ENCODE data around the gene COL9A3. TPM values are rescaled to one million over a fixed set of nuclear protein-coding genes. Genes with fewer than 3 reads are reported as not detected.
A peak's percentile ranks its signal among the peaks of the same experiment; 100 is the strongest.

The COL9A3 gene
- total RNA-seq, 1 donor from 2014 or later, result 0.05 TPM

- DNase-seq (ENCODE audit: low read depth), result no peak
Measured at GRCh38 chr20:62879275-62880146, 62.7 kb downstream of the COL9A3 start.

DNA sequence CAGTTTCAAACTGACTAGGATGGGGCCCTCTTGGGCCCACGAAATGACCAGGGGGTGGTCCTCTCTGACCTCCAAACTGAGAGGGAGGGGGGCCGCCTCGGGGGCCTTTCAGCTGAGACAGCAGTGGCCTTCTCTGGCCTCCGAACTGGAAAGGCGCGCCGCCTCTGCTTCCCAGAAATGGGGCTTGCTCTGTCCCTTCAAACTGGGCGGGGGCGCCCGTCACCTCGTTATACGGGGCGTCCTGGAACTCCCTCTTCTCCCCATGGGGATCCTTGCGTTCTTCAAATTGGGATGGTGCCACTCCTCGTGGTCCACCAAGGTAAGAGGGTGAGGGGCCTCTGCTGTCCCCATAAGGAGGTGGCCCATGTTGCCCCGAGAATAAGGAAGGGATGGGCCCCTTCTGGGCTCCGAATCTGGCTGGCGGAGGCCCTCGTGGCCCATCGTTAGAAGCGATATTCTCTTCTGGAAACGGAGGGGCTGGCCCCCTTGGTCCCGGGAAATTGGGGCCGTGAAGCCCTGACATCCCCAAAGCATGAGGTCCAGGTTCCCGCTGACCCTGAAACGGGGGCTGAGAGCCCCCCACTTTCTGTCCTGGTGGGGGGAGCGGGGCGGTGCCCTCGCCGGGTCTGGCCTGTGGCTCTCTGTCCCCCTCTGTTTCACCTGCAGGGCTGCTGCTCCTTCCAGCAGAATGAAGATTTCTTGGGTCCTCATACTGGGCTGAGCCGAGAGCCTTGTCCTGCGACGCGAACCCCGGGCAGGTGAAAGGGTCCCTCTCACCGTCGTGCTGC lies 63.5 kb downstream of the COL9A3 start:
- DNase-seq (ENCODE audit: low read depth), result no peak

DNA sequence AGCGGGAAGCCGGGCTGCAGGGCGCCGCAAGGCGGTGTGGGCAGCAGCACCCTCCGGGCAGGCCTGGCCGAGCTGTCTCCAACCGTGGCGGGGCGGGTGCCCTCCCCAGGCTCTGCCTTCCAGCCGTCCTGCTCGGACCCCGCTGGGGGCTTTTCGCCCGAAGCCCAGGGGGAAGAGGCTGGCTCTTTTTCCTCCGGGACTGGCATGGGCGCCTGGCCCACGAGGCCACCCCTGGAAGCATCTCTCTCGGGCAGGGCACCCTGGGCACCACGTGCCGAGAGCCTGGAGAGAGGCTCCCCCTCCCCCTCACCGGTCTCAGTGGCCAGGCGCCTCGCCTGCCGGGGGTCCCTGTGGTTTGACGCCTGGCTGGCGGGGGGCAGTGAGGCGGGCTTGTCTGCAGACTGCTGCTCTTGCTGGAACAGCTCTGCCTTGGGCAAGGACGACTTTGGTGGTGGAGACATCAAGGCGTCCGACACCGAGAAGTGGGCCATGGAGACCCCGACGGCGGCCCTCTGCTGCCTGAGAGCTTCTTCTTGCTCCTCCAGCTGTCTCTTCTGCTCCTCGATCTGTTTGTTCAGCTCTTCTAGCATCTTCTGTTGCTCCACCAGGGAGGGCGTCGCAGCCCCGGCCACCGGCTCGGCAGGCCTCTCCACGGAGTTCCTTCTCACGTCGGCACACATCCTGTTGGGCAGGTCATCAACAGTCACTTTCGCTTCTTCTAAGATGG lies 64.2 kb downstream of the COL9A3 start:
- DNase-seq (ENCODE audit: low read depth), result no peak

DNA sequence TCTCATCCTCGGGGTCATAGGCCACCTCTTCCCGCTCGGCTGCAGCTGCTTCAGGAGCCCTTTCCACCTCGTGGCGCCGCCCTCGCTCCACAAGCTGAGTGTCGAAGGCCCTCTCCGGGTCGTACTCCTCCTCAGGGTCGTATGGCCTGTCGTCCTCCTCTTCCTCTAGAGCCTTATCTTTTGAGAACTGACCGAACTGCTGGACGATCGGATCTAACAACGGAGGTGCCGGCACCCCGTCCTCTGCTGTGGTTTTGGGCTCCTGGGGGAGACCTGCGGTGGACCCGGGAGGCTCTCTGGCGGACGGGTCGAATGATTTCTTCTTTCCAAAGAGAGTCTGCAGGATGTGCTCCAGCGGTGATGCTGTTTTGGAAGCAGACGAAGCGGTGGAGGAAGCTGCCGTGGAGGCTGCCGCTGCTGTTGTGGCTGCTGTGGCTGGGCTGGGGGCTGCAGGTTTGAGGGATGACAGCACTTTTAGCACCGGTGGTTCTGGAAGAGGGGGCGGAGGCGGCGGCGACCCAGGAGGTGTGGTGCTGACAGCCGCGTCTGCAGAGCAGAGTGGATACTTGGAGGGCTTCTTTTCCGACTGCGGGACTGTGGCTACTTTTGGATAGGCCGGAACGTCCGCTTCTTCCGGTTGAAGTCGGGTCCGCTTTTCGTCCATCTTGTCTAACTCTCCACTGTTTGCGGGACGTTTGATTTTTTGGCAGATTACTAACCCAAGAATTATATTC lies 65.0 kb downstream of the COL9A3 start:
- DNase-seq (ENCODE audit: low read depth), result no peak

GRCh38 chr20:62882426-62882825 lies 65.6 kb downstream of the COL9A3 start:
- no peak for DNase-seq (ENCODE audit: low read depth)

DNA sequence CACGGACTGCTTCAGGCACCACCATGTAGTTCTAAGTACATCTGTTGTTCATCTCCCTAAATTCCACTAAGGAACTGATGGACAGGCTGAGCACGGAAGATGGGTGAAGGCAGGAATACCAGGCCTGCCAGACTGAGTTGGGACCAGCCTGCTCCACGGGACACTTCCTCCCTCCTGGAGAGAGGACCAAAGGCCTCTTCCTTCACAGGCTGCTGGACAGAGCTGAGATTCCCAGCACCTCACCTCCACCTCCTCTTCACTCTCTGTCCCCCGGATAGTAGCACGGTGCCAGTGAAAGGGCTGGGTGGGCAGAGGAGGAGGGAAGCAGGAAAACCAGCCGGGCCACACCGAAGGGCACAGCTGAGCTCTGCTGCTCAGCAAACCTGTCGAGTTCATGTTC lies 67.7 kb downstream of the COL9A3 start:
- DNase-seq (ENCODE audit: low read depth), result no peak

- no peak for DNase-seq (ENCODE audit: low read depth)
Measured at GRCh38 chr20:62885046-62885895, 68.4 kb downstream of the COL9A3 start.

GRCh38 chr20:62885896-62886708 lies 69.3 kb downstream of the COL9A3 start:
- no peak for DNase-seq (ENCODE audit: low read depth)

GRCh38 chr20:62886709-62887058 lies 69.8 kb downstream of the COL9A3 start:
- DNase-seq (ENCODE audit: low read depth), result no peak

GRCh38 chr20:62887152-62887859 lies 70.5 kb downstream of the COL9A3 start:
- DNase-seq (ENCODE audit: low read depth), result peak; percentile 63

GRCh38 chr20:62887860-62888239 lies 71.0 kb downstream of the COL9A3 start:
- DNase-seq (ENCODE audit: low read depth), result no peak

GRCh38 chr20:62888406-62888805 lies 71.6 kb downstream of the COL9A3 start:
- no peak for DNase-seq (ENCODE audit: low read depth)

DNA sequence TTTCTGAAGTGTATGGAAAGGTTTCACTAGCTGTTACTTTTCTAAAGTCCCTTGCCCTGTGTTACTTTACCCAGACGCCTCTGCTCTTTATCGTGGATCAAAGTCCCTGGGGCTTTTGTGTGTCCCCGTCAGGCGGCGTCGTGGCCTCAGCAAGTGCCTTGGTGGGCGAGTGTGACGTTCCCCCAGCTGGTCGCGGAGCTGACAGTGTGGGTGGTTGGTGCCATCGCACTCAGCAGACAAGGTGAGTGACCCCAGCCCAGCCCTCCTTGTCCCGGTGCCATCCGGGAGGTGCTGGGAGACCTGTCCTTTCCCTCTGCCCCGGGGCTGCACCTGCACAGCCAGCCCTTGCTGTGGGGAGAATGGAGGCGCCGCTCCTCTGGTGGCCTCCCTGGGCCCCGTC lies 72.1 kb downstream of the COL9A3 start:
- DNase-seq (ENCODE audit: low read depth), result no peak

DNA sequence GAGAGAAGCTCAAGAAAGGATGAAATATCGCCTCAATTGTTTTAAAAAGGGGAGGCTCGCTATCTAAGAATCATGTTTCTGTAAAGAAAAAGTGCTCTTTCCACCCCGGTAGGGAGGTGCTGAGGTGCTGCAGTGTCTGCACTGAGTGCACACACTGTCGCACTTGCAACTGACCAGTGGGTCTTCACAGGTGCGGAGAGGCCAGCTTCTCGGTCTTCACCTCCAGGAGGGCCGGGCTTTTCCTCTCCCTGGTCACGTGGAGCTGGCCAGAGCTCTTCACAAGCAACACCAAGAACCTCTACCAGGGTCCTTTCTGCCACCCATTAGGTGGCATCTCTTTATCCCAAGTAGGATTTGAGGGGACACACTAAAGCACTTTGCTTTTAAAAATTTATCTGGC lies 72.6 kb downstream of the COL9A3 start:
- DNase-seq (ENCODE audit: low read depth), result no peak

- no peak for DNase-seq (ENCODE audit: low read depth)
Measured at GRCh38 chr20:62889871-62890270, 73.0 kb downstream of the COL9A3 start.

DNA sequence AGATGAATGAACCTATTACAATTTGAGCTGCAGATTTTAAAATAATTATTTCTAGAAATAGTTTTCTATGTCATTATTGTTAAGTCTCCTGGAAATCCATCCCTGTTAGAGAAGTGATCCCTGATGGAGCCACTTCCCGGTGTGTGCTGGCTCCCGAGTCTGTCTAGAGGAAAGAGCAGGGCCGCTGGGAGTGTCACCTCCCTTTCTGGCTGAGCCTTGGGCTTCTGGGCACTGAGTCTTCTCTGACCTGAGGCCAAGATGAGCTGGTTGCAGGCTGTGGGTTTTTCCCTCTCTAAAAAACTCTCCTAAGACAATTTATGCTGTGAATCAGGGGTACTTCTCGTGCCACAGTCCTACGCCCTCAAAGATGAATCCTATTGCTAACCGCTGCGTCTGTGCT lies 73.6 kb downstream of the COL9A3 start:
- DNase-seq (ENCODE audit: low read depth), result no peak
